GM19035 (cell line): Measurements from ENCODE around the gene ZNF276.
"Not testable (repeated sequence)": the region's sequence is repeated elsewhere in the genome, so short reads cannot be mapped to it uniquely, and the experiment has no call there.

Experiments
- ATAC-seq: cut with Tn5 transposase; IDR thresholded peaks from one replicate; pipeline ENCODE4 v1.9.1; 2021; ENCODE audit not compliant: unreplicated experiment

The ZNF276 gene

DNA sequence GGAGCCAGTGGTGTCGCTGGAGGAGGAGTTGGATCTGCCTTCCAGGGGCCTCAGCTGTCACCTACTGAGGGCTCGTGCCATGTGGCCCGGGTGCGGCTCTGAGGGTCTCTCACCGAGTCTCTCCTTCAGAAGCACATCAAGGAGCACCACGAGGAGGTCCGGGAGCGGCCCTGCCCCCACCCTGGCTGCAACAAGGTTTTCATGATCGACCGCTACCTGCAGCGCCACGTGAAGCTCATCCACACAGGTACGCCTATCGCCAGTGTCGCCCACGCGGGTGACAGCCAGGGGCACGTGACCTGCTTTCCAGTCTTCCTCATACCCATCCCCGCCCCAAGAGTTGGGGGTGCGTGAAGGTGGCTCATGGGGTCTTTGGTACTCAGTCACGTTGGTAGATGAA, 12.5 kb downstream of the ZNF276 start:
- no peak for ATAC-seq

DNA sequence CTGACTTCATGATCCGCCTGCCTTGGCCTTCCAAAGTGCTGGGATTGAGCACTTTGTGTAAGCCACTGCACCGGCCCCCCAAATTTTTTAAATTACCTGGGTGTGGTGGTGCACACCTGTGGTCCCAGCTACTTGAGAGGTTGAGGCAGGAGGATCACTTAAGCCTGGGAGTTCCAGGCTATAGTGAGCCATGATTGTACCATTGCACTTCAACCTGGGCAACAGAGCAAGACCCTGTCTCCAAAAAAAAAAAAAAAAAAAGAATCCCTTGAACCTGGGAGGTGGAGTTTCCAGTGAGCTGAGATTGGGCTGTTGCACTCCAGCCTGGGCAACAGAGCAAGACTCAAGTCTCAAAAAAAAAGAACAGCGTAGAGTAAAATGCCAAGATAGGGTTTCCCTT, 15.2 kb downstream of the ZNF276 start:
- ATAC-seq, result no peak

DNA sequence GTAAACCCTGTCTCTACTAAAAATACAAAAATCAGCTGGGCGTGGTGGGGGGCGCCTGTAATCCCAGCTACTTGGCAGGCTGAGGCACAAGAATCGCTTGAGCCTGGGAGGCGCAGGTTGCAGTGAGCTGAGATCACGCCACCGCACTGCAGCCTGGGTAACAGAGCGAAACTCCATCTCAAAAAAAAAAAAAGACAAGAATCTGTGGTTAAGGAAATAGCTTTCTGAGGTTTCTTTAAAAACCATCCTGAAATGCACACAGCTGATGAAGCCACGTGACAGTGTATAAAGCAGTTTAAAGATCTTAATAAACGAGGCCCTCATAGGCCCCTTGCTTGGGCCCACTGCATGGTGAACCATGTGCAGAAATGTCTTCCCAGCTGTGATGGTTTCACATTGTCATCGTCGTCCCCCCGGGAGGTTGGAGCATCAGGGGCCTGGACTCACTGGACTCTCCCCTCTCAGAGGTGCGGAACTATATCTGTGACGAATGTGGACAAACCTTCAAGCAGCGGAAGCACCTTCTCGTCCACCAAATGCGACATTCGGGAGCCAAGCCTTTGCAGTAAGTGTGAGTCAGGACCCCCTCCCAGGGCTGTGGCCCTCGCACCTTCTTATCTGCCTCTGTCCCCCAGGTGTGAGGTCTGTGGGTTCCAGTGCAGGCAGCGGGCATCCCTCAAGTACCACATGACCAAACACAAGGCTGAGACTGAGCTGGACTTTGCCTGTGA, 16.2 kb downstream of the ZNF276 start:
- no peak for ATAC-seq

DNA sequence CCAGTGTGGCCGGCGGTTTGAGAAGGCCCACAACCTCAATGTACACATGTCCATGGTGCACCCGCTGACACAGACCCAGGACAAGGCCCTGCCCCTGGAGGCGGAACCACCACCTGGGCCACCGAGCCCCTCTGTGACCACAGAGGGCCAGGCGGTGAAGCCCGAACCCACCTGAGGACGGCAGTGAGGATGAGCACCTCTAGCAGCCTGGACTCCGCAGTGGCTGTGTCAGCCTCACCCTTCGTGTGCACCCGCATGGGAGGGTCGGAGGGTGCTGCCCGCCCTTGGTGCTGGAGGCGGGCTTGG, 16.7 kb downstream of the ZNF276 start:
- ATAC-seq, result no peak

DNA sequence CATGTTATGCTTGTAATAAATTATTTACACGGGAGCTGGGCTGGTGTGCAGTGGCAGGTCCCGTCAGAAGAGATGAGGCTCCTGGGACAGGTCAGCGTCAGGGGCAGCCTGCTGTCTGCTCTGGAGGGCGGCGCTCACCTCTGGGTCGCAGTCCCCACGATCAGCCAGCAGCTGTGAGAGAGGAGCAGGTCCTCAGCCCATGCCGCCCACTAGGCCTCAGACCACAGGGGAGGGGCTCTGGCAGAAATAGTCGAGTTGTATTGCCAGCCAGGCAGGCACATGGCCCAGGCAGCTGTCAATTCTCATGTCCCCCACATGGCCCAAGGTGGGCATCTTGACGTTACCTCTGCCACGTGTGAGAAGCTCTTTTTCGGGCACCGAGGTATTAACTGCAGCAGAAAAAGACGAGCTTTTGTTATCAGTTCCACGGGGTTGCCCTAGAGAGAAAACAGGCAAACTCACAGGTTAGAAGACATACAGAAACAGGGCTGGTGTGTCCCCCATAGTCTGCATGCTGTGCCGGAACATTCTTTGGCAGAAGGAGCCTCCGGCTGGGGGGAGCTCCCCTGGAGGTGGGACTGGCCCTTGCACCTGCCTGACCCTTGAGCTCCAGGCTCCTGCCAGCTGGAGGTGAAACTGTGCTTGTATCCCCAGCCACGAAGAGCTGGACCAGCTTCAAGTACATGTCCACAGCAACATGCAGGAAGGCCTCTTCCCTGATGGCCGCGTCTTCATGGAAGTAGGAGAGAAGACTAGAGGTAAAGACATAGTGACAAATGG, 17.4 kb downstream of the ZNF276 start:
- ATAC-seq, result no peak

DNA sequence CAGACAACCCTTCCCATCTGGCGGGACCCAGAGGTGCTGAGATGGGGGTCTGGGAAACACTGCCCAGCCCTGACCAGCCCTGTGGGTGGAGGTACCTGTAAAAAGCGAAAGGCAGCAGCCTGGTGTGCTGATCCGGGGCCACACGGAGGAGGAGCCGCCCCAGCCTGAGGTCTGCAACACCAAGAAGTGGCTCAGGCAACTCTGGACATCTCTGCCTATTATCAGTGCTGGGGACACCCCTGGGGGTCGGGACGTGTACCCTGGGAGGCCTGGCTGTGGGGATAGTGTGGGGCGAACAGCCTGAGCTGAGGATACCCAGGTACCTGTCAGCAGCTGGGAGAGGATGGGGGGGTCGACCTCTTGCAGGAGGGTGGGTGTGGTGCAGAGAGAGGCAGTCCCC, 18.0 kb downstream of the ZNF276 start:
- no peak for ATAC-seq

DNA sequence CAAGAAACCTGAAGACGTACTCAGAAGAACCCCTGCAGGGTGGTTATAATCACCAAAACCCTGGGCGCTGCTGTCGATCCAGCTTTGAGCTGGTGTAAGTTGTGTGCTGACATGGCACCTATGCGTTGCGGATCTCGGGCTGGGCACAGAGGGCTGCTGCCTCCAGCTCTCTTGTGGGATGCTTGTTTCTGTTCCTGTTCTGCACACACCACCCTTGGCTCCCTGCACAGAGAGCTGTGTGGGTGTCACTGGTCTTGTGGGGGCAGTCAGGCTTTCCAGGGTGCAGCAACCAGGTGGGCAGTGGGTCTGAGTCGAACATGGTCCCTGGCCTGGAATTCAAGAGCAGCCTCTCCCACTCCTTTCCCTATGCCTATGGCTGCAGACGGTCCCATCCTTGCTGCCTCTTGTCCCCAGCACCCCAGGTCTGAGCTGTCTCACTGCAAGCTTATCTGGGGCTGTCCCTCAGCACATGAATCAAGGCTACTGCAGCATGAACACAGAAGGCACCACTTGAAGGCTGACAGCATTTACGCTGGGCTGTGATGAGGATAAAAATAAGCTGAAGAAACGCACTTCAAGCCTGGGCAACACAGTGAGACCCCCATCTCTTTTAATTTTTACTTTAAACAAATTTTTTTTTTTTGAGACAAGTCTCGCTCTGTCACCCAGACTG, 20.1 kb downstream of the ZNF276 start:
- ATAC-seq, result no peak

DNA sequence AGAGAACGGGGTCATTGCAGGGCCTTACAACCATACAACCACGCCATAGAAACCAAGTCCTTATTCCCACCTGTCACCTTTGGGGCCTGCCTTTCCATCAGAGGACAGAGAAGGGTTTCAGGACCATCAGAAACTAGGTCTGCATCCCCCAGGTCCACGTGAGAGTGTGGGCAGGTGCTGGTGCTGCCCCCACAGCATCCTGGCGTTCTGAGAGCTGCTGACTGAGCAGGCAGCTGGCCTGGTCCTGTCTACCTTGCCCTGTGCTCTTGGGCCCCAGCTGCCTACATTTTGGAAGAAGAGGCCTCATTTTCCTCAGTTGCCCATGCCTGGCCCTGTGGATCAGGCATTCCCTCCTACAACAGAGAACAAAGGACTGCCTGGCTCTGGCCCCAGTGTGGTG, 21.6 kb downstream of the ZNF276 start:
- no peak for ATAC-seq

DNA sequence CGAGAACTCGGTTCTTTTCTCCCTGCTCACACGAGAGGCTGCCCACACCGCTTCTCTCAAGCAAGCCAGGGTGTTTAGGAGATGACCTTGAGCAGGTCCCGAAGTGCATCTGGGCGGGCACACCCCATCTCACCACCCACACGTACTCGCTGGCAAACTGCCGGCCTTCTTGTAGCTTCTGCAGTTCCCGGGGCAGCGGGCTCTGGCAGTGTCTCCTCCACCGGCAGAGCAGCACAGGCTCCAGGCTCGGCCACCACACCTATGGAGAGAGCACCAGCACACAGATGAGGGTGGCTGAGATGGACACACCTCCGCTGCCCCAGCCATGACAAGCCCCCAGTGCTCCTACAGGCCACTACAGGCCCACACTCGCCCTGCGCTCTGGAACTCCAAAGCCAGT, 23.5 kb downstream of the ZNF276 start:
- ATAC-seq, result no peak

DNA sequence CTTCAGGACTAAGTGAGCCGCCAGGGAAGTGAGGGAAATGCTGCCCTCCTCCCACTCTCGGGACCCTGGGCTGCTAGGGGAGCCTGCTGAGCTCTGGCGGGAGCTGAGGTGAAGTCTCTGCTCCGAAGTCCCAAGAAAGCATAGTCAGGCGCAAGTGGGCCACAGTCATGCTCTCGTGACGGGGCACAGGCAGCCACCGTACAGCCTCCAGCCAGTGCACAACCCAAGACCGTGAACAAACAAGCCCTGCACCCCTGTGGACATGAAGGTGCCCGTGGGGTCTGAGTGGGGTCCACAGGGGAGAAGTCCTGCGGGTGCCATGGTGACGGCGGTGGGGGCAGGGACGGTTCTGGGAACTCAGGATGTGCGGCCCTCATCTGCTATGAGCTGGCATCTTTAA, 24.7 kb downstream of the ZNF276 start:
- no peak for ATAC-seq

DNA sequence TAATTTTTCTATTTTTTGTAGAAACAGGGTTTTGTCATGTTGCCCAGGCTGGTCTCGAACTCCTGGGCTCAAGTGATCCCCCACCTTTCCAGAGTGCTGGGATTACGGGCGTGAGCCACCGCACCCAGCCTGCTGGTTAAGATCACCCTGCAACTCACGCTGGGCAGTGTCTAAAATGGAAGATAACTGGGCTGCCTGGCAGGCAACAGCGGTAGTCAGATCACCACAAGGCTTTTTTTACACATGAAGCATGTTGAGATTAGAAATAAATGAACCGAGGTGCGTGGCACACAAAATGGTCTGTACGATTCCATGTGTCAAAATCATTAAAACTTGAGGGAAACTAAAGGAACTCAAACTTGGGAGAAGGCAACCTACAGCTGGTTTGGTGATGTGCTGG, 26.7 kb downstream of the ZNF276 start:
- no peak for ATAC-seq

DNA sequence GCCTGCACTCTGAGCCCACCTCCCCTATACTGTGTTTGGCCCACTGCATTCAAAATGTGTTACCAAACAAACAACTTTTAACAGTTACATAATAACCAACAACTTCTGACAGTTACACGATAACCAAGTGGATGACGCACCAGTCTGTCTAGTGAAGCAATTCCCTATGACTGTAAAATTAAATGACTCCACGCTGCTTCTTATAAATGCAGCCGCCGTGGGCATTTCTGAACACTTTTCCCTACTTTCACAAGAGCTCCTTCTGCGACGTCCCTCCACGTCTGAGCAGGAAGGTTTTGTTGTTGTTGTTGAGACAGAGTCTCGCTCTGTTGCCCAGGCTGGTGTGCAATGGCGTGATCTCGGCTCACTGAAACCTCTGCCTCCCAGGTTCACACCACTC, 27.6 kb downstream of the ZNF276 start:
- ATAC-seq, result no peak

DNA sequence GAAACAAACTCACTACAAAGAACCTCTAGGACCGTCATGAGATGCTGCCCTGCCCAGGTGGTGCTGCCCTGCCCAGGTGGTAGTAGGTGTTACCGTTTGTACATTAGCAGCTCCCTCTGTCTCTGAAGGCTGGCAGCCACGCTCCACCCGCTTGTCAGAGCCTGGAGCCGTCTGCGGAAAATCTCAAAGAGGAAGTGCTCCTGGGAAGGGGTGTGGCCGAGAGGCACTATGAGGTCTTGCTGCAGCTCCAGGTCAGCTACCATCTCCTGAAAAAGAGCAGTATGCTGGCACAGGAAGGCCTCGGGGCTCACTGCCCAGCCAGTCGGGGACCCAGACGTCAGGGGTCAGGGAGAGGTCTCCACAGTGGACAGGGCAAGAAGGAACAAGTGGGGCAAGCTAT, 28.3 kb downstream of the ZNF276 start:
- no peak for ATAC-seq

DNA sequence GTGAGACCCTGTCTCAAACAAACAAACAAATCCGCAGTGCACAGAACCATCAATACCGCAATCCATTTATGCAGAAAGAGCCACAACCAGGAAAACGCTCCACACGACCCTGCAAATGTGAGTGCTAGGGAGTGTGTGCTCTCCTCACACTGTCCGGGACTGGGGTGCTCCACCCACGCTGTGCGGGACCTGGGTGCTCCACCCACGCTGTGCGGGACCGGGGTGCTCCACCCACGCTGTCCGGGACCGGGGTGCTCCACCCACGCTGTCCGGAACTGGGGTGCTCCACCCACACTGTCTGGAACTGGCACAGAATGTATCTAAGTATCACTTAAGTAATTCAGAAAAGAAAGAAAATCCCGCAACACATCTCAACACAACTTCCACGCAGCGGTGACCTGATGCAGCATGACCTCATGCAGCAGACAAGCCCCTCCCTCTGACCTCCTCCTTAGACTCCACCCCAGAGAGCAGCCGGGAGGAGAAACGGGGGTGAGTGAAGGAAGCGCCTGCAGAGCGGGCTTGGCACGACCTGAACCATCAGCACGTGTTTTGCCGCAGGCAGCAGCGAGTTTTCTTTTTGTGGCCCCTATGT, 38.5 kb downstream of the ZNF276 start:
- ATAC-seq, result no peak

DNA sequence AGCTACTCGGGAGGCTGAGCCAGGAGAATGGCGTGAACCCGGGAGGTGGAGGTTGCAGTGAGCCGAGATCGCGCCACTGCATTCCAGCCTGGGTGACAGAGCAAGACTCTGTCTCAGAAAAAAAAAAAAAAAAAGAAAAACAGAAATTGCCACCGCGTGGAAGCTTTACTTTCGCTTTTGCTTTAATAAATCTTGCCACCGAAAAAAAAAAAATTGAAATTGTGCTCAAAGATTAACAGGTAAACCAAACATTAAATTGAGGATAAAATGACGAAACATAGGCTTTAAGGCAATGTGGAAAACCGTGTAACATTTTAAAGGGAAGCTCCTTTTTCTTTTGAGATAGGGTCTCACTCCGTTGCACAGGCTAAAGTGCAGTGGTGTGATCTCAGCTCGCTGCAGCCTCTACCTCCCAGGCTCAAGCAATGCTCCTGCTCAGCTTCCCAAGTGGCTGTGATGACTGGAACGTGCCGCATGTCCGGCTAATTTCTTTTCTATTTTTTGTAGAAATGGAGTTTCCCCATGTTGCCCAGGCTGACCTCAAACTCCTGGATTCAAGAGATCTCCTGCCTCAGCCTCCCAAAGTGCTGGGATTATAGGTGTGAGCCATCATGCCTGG, 40.1 kb downstream of the ZNF276 start:
- no peak for ATAC-seq

DNA sequence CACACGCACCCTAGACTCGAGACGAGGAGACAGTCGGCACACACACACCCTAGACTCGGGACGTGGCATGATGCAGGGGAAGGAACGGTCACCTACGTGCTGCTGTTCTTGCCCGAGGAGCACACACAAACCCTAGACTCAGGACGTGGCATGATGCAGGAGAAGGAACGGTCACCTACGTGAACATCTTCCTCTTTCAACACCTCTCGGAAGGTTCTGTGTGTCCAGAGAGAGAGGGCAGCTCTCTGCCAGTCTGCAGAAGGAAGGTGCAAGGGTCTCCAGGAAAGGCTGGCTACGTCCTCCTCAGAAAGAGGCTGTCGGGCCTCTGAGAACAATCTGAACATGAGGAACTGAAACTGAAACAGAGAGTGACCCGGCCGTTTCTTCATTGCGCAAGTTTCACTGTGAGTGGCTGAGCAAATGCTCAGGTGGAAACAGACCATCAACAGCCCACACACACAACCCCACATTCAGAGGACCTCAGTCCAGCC, 43.4 kb downstream of the ZNF276 start:
- peak; percentile 82 for ATAC-seq

DNA sequence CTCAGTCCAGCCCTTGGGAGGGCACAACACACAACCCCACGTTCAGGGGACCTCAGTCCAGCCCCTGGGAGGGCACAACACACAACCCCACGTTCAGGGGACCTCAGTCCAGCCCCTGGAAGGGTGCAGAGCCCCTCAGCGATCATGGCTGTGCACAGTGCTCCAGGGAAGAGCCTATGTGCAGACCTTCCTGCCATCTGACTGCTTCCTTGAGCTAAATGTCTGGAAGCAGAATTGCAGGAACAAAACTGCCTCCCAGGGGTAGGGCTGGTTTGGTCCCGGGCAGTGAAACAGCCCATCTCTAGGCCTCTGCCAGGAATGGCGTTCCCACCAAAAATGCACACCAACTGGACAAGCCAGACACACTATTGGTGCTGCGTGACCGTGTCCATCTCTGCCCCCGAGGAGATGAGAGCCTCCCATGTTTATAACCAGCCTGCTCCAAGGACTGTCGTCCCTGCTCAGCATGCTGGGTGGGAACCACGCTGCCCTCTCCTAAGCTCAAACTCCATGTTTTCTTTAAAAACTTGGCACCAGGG, 44.0 kb downstream of the ZNF276 start:
- no peak for ATAC-seq

DNA sequence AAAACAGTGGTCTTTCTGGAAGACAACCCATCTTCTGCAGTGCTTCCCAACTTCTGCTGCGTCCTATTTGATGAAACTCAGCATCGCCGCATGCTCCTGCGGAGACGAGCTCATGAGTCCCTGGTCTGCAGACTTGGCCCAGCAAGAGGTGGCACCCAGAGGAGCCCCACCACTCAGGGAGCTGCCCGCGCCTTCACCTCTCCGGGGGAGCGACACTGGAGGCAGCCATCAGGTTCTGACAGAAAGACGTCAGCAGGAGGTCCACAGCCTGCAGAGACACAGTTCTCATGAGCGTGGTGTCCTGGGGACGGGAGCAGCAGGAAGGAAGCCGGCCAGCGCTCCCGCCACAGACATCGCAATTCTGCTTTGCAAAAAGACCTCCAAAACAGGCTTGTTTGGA, 49.0 kb downstream of the ZNF276 start:
- no peak for ATAC-seq

DNA sequence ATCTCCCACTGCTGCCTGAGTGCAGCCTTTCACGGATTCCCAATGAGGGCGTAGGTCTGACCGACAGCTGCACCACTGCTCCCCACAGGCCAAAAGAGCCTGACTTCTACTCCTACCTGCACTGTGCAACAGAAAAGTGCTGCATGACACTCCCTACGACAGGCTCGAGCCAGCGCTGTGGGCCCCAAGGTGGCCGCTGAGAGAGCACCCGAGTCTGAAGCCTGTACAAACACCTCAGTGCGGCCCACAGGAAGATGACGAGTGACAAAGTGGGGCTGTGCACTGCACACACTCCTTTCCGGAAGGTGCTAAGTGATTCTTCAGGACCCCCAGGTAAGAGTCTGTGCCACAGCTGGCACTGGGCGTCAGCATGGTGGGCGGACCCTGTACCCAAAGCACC, 53.9 kb downstream of the ZNF276 start:
- no peak for ATAC-seq

DNA sequence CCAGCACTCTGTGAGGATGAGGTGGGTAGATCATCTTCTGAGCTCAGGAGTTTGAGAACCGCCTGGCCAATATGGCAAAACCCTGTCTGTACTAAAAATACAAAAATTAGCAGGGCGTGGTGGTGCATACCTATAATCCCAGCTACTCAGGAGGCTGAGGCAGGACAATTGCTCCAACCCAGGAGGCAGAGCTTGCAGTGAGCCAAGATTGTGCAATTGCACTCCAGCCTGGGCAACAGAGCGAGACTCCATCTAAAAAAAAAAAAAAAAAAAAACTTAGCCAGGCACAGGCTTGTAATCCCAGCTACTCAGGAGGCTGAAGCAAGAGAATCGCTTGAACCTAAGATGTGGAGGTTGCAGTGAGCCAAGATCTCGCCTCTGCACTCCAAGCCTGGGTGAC, 56.9 kb downstream of the ZNF276 start:
- not testable (repeated sequence) for ATAC-seq
